ENCODE measurements around the gene IL20RA. TPM values are rescaled to one million over a fixed set of nuclear protein-coding genes. Genes with fewer than 3 reads are reported as not detected.

IL20RA gene
- total and polyA plus RNA-seq, 2 donors from 2014 or later = 0.16 to 0.34 TPM

GRCh38 chr6:137013031-137013430 lies 31.7 kb downstream of the IL20RA start:
- Histone ChIP-seq H3K9me3 (ENCODE audit: control insufficient read depth in 2 of 3, insufficient read depth in 1 of 3, low read length in 3 of 3) (no peaks in the 10 kb centered on the region), H3K9ac (ENCODE audit: low read length in 3 of 3) (no peak overlapping the region), H3K27ac (ENCODE audit: low read depth in 2 of 2, low read length in 2 of 2) (no peak overlapping the region), H3K4me3 (ENCODE audit: low read length in 3 of 3) (no peak overlapping the region), H3K36me3 (ENCODE audit: control insufficient read depth in 2 of 3, insufficient read depth in 3 of 3, low read length in 3 of 3) (no peaks in the 10 kb centered on the region), H3K4me1 (ENCODE audit: control insufficient read depth in 2 of 3, insufficient read depth in 2 of 3, low read depth in 1 of 3, low read length in 3 of 3) (no peaks in the 10 kb centered on the region), H3K27me3 (ENCODE audit: control insufficient read depth, insufficient read depth, low read length) (no peaks in the 10 kb centered on the region)
- FAIRE-seq (no peak), DNase-seq (no peak)
- TF ChIP-seq CTCF (IDR thresholded peaks at IDR 0.05; ENCODE audit: borderline replicate concordance, extremely low read depth, insufficient read depth) = no peak
- intact Hi-C loops (cut with DNase I) = no loop called here

GRCh38 chr6:137011406-137011805 lies 33.4 kb downstream of the IL20RA start:
- intact Hi-C loops (cut with DNase I) = no loop called here
- no peaks in the 10 kb centered on the region for H3K27me3 ChIP-seq (ENCODE audit: control insufficient read depth, insufficient read depth, low read length)
- DNase-seq (no peak), FAIRE-seq (no peak)
- H3K27ac ChIP-seq (ENCODE audit: low read depth in 2 of 2, low read length in 2 of 2) = no peak overlapping the region
- H3K9ac ChIP-seq (ENCODE audit: low read length in 3 of 3) = no peak overlapping the region
- H3K9me3 ChIP-seq (ENCODE audit: control insufficient read depth in 2 of 3, insufficient read depth in 1 of 3, low read length in 3 of 3) = no peaks in the 10 kb centered on the region
- no peak for TF ChIP-seq CTCF (IDR thresholded peaks at IDR 0.05; ENCODE audit: borderline replicate concordance, extremely low read depth, insufficient read depth)
- H3K4me3 ChIP-seq (ENCODE audit: low read length in 3 of 3) = no peak overlapping the region
- no peaks in the 10 kb centered on the region for H3K36me3 ChIP-seq (ENCODE audit: control insufficient read depth in 2 of 3, insufficient read depth in 3 of 3, low read length in 3 of 3)
- H3K4me1 ChIP-seq (ENCODE audit: control insufficient read depth in 2 of 3, insufficient read depth in 2 of 3, low read depth in 1 of 3, low read length in 3 of 3) = no peaks in the 10 kb centered on the region

- Histone ChIP-seq H3K4me1 (ENCODE audit: control insufficient read depth in 2 of 3, insufficient read depth in 2 of 3, low read depth in 1 of 3, low read length in 3 of 3) (no peaks in the 10 kb centered on the region), H3K9me3 (ENCODE audit: control insufficient read depth in 2 of 3, insufficient read depth in 1 of 3, low read length in 3 of 3) (no peaks in the 10 kb centered on the region), H3K9ac (ENCODE audit: low read length in 3 of 3) (no peak overlapping the region)
Measured at GRCh38 chr6:137010128-137010718, 34.5 kb downstream of the IL20RA start.

More at GRCh38 chr6:137010128-137010718, 34.5 kb downstream of the IL20RA start:
- intact Hi-C loops (cut with DNase I) = no loop called here
- Histone ChIP-seq H3K27me3 (ENCODE audit: control insufficient read depth, insufficient read depth, low read length) (no peaks in the 10 kb centered on the region), H3K4me3 (ENCODE audit: low read length in 3 of 3) (no peak overlapping the region), H3K36me3 (ENCODE audit: control insufficient read depth in 2 of 3, insufficient read depth in 3 of 3, low read length in 3 of 3) (no peaks in the 10 kb centered on the region), H3K27ac (ENCODE audit: low read depth in 2 of 2, low read length in 2 of 2) (no peak overlapping the region)
- no peak for FAIRE-seq
- no peak for DNase-seq
- no peak for TF ChIP-seq CTCF (IDR thresholded peaks at IDR 0.05; ENCODE audit: borderline replicate concordance, extremely low read depth, insufficient read depth)

All from kidney (tissue), 14 donors.